Activated T-helper 9 cell treated with anti-CD3 and anti-CD28 coated beads, Interleukin-2, amount 50 U/mL, for 16 hours (primary cell): ENCODE data around the gene CFI.
"Not testable (repeated sequence)": the region's sequence is repeated elsewhere in the genome, so short reads cannot be mapped to it uniquely, and the experiment has no call there.

Experiments used
- DNase-seq: peaks from one replicate; pipeline ENCODE4 v3.0.0-alpha.2; 2020; ENCODE audit warnings: low read depth

CFI gene

GRCh38 chr4:109798866-109799265 is 2.9 kb downstream of the CFI start:
- no peak for DNase-seq

GRCh38 chr4:109795059-109795458 is 6.7 kb downstream of the CFI start:
- no peak for DNase-seq

- no peak for DNase-seq
Measured at GRCh38 chr4:109787807-109788206, 14.0 kb downstream of the CFI start.

GRCh38 chr4:109786846-109787245 is 15.0 kb downstream of the CFI start:
- DNase-seq = no peak

GRCh38 chr4:109782092-109782491 is 19.7 kb downstream of the CFI start:
- not testable (repeated sequence) for DNase-seq

GRCh38 chr4:109764789-109765402 is 36.9 kb downstream of the CFI start:
- no peak for DNase-seq

- no peak for DNase-seq
Measured at GRCh38 chr4:109764376-109764775, 37.4 kb downstream of the CFI start.

- DNase-seq = no peak
Measured at GRCh38 chr4:109760682-109761081, 41.1 kb downstream of the CFI start.

GRCh38 chr4:109755656-109756055 is 46.1 kb downstream of the CFI start:
- no peak for DNase-seq

GRCh38 chr4:109754093-109754857 is 47.5 kb downstream of the CFI start:
- DNase-seq = no peak

GRCh38 chr4:109752525-109752924 is 49.3 kb downstream of the CFI start:
- DNase-seq = no peak

- no peak for DNase-seq
Measured at GRCh38 chr4:109751852-109752251, 49.9 kb downstream of the CFI start.

GRCh38 chr4:109750652-109751244 is 51.1 kb downstream of the CFI start:
- no peak for DNase-seq

GRCh38 chr4:109749388-109750082 is 52.3 kb downstream of the CFI start:
- DNase-seq = no peak

- DNase-seq = no peak
Measured at GRCh38 chr4:109748114-109748513, 53.7 kb downstream of the CFI start.

- no peak for DNase-seq
Measured at GRCh38 chr4:109746728-109747127, 55.1 kb downstream of the CFI start.

- no peak for DNase-seq
Measured at GRCh38 chr4:109745830-109746229, 56.0 kb downstream of the CFI start.

GRCh38 chr4:109739547-109739946 is 62.3 kb downstream of the CFI start:
- DNase-seq = no peak

GRCh38 chr4:109738104-109738872 is 63.5 kb downstream of the CFI start:
- no peak for DNase-seq

- no peak for DNase-seq
Measured at GRCh38 chr4:109735566-109736365, 66.0 kb downstream of the CFI start.

GRCh38 chr4:109733728-109734127 is 68.1 kb downstream of the CFI start:
- no peak for DNase-seq
